RCC 7860 (cell line): ENCODE results near the gene TMEM170A.

Experiments
- DNase-seq: peaks from one replicate; pipeline ENCODE4 v3.0.0-alpha.2; 2015; ENCODE audit warnings: low spot score
- FAIRE-seq: peaks from 2 replicates; lab custom pipeline; 2012; peaks lifted over from hg19 to GRCh38; lab: Jason Lieb, UNC

TMEM170A gene

GRCh38 chr16:75406943-75407342, 57.5 kb downstream of the TMEM170A start:
- DNase-seq (no peak), FAIRE-seq (no peak)

DNA sequence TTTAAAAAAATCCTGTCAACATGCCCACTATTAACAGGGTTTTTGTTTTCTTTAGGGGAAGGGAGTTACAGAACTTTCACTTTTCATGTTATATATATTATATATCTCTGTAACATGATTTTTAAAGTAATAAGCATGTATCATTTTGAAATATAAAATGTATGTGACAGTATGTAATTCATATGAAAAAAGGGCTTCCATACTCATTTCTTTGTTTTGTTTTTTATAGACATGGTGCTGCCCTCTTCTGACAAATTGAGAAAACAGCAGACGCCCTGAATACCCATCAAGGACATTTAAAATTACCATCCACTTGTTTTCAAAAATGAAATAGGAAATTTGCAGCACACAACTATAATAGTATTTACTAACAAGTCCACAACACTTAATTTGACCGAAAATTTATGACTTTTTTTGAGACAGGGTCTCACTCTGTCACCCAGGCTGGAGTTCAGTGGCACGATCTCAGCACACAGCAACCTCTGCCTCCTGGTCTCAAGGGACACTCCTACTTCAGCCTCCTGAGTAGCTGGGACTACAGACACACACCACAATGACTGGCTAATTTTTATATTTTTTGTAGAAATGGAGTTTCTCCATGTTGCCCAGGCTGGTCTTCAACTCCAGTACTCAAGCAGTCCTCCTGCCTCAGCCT, 61.5 kb downstream of the TMEM170A start:
- FAIRE-seq, result peak; percentile 76

DNA sequence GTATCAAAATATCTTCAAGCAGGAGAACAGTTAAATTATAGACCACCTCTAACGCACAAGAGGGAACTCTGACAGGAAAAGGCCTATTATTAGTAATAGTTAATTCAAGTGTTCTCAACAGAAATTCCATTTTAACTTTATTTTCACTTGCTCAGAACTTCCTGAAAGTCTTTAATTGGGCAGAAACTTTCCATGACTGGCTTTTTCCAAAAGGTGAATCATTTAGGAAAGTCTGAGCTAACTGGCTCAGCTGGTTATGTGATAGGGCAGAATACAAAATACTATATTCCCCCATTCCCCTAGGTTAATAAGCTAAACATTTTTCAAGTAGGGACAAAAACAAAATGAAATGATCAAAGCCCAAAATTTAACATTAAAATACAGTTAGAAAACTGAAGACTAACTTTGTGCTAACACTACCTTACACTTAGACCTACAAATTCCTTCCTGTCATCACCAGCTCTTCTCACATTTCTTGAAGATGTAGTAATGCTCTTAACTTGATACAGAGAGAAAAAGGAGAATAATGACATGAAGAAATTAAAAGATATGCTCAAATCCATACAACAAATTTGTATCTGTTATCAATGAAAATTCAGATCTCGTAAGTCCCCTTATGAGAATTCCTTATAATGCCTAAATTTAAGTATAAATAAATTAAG, 62.2 kb downstream of the TMEM170A start:
- peak; percentile 7 for DNase-seq
- FAIRE-seq, result no peak

More for the DNA sequence above, 61.5 kb downstream of the TMEM170A start:
- peak; percentile 42 for DNase-seq

GRCh38 chr16:75401691-75402090, 62.8 kb downstream of the TMEM170A start:
- DNase-seq (no peak), FAIRE-seq (no peak)

- FAIRE-seq, result no peak
These were observed 66.2 kb downstream of the TMEM170A start for GRCh38 chr16:75398333-75398732.

DNA sequence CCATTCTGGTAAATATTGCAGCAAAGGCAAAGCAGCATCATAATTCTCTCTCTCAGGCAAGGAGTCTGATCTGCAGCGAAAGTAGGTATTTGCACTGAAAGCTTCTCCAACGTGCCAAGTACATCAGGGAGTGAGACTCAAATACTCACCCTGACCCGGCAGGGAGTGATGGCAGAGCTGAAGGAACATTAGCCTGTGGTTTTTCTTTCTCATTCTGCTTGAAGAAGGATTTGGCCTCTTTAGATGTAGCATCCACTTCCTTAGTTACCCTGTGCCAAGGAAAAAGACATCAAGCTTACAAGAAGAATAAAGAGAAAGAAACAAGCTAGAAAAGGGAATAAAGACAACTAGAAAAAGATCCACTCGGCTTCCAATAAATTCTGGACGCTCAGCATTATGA, 69.5 kb downstream of the TMEM170A start:
- DNase-seq (no peak), FAIRE-seq (no peak)

More at GRCh38 chr16:75398333-75398732, 66.2 kb downstream of the TMEM170A start:
- no peak for DNase-seq
